Measurements from ENCODE around the gene TIFAB. TPM values are rescaled to one million over a fixed set of nuclear protein-coding genes. Genes with fewer than 3 reads are reported as not detected.

TIFAB gene
- polyA plus RNA-seq, 1 donor from 2014 or later: not detected

DNA sequence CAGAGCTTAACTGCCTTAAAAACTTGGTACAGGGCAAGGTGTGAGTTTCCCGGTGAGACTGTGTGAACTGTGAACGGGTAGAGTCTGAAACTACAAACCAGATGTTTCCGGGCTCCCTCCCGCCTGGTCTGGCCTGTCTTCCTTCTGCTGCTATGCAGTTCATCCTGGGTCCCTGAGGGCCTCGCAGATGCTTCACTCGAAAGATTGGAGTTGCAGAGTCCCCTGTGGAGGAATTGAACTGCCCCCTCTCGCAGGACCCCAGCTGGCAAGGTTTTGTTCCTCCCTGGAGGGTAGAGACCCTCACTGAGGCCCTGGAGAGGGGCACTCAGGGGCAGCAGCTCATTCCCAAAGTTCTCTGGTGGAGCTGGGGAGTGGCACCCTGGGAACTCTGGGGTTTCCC lies 5.5 kb downstream of the TIFAB start:
- TF ChIP-seq POLR2AphosphoS5 (IDR thresholded peaks at IDR 0.05) (no peak), TAF1 (IDR thresholded peaks at IDR 0.05; ENCODE audit: low read depth) (no peak), RAD21 (conservative IDR thresholded peaks at IDR 0.05) (no peak), EZH2 (IDR thresholded peaks at IDR 0.05; ENCODE audit: borderline replicate concordance, insufficient read depth, low read length, poor library complexity, severe bottlenecking) (no peak), EP300 (conservative IDR thresholded peaks at IDR 0.05; ENCODE audit: poor library complexity, severe bottlenecking) (no peak), SMC3 (conservative IDR thresholded peaks at IDR 0.05; ENCODE audit: poor library complexity) (no peak), MXI1 (conservative IDR thresholded peaks at IDR 0.05; ENCODE audit: poor library complexity, severe bottlenecking) (no peak)
- TF ChIP-seq, protein P1, sequence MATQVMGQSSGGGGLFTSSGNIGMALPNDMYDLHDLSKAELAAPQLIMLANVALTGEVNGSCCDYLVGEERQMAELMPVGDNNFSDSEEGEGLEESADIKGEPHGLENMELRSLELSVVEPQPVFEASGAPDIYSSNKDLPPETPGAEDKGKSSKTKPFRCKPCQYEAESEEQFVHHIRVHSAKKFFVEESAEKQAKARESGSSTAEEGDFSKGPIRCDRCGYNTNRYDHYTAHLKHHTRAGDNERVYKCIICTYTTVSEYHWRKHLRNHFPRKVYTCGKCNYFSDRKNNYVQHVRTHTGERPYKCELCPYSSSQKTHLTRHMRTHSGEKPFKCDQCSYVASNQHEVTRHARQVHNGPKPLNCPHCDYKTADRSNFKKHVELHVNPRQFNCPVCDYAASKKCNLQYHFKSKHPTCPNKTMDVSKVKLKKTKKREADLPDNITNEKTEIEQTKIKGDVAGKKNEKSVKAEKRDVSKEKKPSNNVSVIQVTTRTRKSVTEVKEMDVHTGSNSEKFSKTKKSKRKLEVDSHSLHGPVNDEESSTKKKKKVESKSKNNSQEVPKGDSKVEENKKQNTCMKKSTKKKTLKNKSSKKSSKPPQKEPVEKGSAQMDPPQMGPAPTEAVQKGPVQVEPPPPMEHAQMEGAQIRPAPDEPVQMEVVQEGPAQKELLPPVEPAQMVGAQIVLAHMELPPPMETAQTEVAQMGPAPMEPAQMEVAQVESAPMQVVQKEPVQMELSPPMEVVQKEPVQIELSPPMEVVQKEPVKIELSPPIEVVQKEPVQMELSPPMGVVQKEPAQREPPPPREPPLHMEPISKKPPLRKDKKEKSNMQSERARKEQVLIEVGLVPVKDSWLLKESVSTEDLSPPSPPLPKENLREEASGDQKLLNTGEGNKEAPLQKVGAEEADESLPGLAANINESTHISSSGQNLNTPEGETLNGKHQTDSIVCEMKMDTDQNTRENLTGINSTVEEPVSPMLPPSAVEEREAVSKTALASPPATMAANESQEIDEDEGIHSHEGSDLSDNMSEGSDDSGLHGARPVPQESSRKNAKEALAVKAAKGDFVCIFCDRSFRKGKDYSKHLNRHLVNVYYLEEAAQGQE (IDR thresholded peaks at IDR 0.05; ENCODE audit: borderline replicate concordance): no peak
- TF ChIP-seq, protein P2, sequence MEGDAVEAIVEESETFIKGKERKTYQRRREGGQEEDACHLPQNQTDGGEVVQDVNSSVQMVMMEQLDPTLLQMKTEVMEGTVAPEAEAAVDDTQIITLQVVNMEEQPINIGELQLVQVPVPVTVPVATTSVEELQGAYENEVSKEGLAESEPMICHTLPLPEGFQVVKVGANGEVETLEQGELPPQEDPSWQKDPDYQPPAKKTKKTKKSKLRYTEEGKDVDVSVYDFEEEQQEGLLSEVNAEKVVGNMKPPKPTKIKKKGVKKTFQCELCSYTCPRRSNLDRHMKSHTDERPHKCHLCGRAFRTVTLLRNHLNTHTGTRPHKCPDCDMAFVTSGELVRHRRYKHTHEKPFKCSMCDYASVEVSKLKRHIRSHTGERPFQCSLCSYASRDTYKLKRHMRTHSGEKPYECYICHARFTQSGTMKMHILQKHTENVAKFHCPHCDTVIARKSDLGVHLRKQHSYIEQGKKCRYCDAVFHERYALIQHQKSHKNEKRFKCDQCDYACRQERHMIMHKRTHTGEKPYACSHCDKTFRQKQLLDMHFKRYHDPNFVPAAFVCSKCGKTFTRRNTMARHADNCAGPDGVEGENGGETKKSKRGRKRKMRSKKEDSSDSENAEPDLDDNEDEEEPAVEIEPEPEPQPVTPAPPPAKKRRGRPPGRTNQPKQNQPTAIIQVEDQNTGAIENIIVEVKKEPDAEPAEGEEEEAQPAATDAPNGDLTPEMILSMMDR (IDR thresholded peaks at IDR 0.05; ENCODE audit: poor library complexity, severe bottlenecking): no peak

DNA sequence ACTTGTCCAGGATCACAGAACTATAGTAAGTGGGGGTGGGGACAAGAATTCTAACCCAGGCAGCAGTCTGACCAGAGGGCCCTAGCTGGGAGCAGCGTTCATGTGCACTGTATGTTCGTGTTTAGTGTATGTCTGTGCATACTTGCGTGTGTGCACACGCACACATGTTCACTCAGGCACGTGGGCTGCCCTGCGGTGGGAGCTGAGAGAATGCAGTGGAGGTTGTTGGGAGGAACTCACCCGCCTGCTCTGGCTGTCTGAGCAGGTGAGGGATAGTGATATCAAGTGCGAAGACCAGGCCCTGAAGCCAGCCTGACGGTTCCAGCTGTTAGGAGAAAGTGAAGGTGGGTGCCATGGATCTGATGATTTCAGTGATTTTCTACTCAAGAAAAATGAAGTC lies 5.9 kb downstream of the TIFAB start:
- Histone ChIP-seq H3K9me2 (ENCODE audit: insufficient read depth, low read length) (no peaks in the 10 kb centered on the region), H4K20me1 (ENCODE audit: insufficient read depth) (no peaks in the 10 kb centered on the region), H3K79me2 (replicated peaks; ENCODE audit: insufficient read depth, low read length) (no peaks in the 10 kb centered on the region), H3K4me3 (ENCODE audit: low read length) (no peak overlapping the region), H3K4me2 (ENCODE audit: low read length) (no peak overlapping the region), H3K36me3 (ENCODE audit: insufficient read depth, low read length) (no peaks in the 10 kb centered on the region), H2AFZ (ENCODE audit: low read depth, low read length) (no peak overlapping the region), H3K27ac (ENCODE audit: low read length) (no peak overlapping the region), H3K9me3 (ENCODE audit: low read length) (no peaks in the 10 kb centered on the region), H3F3A (ENCODE audit: insufficient read depth, low read length, poor library complexity, severe bottlenecking) (no peaks in the 10 kb centered on the region), H3K27me3 (ENCODE audit: insufficient read depth, low read depth, low read length) (no peaks in the 10 kb centered on the region), H3K9ac (ENCODE audit: low read length) (no peak overlapping the region)
- no peak for TF ChIP-seq SMC3 (conservative IDR thresholded peaks at IDR 0.05; ENCODE audit: poor library complexity)
- TF ChIP-seq EZH2 (IDR thresholded peaks at IDR 0.05; ENCODE audit: borderline replicate concordance, insufficient read depth, low read length, poor library complexity, severe bottlenecking): no peak
- TF ChIP-seq, protein P2 (IDR thresholded peaks at IDR 0.05; ENCODE audit: poor library complexity, severe bottlenecking): no peak
- TF ChIP-seq POLR2AphosphoS5 (IDR thresholded peaks at IDR 0.05): no peak
- TF ChIP-seq TAF1 (IDR thresholded peaks at IDR 0.05; ENCODE audit: low read depth): no peak
- no peak for TF ChIP-seq EP300 (conservative IDR thresholded peaks at IDR 0.05; ENCODE audit: poor library complexity, severe bottlenecking)

More for the DNA sequence above, 5.5 kb downstream of the TIFAB start:
- Histone ChIP-seq H3K4me2 (ENCODE audit: low read length) (no peak overlapping the region), H3K4me3 (ENCODE audit: low read length) (no peak overlapping the region), H3K27me3 (ENCODE audit: insufficient read depth, low read depth, low read length) (no peaks in the 10 kb centered on the region), H4K20me1 (ENCODE audit: insufficient read depth) (no peaks in the 10 kb centered on the region), H3K9ac (ENCODE audit: low read length) (no peak overlapping the region), H3K27ac (ENCODE audit: low read length) (no peak overlapping the region), H3K9me3 (ENCODE audit: low read length) (no peaks in the 10 kb centered on the region), H3K79me2 (replicated peaks; ENCODE audit: insufficient read depth, low read length) (no peaks in the 10 kb centered on the region), H3K36me3 (ENCODE audit: insufficient read depth, low read length) (no peaks in the 10 kb centered on the region), H2AFZ (ENCODE audit: low read depth, low read length) (no peak overlapping the region), H3K9me2 (ENCODE audit: insufficient read depth, low read length) (no peaks in the 10 kb centered on the region), H3F3A (ENCODE audit: insufficient read depth, low read length, poor library complexity, severe bottlenecking) (no peaks in the 10 kb centered on the region)

Data from neural cell (in vitro differentiated cells).